Sigmoid colon (tissue), 4 donors: Measurements from ENCODE around the gene LYPD8.

Experiments
- EP300 ChIP-seq, 4 donors: sonication (generic); formaldehyde crosslinking; IDR thresholded peaks; one replicate each; pipeline ENCODE4 v1.6.1; 2017; ENCODE audit warnings: antibody characterized with exemption in 4 of 4
- POLR2A ChIP-seq, 2 donors: fragments of 450-650 bp; IDR thresholded peaks; one replicate each; pipeline ENCODE4 v1.6.1; 2016; ENCODE audit warnings: antibody characterized with exemption in 2 of 2, mild to moderate bottlenecking in 2 of 2, moderate library complexity in 2 of 2
- POLR2AphosphoS5 ChIP-seq, 4 donors: sonication (generic); formaldehyde crosslinking; IDR thresholded peaks; one replicate each; pipeline ENCODE4 v1.6.1; 2017; ENCODE audit warnings: antibody characterized with exemption in 4 of 4
- TF ChIP-seq, protein P1 (sequence below), 4 experiments: fragments of 450-650 bp in 3 of 4; fragments of 200-600 bp in 1 of 4; IDR thresholded peaks; one replicate each; pipeline ENCODE4 v1.5.1; 2016 to 2019; ENCODE audit warnings: antibody characterized with exemption in 4 of 4, mild to moderate bottlenecking in 3 of 4, moderate library complexity in 2 of 4

DNA sequence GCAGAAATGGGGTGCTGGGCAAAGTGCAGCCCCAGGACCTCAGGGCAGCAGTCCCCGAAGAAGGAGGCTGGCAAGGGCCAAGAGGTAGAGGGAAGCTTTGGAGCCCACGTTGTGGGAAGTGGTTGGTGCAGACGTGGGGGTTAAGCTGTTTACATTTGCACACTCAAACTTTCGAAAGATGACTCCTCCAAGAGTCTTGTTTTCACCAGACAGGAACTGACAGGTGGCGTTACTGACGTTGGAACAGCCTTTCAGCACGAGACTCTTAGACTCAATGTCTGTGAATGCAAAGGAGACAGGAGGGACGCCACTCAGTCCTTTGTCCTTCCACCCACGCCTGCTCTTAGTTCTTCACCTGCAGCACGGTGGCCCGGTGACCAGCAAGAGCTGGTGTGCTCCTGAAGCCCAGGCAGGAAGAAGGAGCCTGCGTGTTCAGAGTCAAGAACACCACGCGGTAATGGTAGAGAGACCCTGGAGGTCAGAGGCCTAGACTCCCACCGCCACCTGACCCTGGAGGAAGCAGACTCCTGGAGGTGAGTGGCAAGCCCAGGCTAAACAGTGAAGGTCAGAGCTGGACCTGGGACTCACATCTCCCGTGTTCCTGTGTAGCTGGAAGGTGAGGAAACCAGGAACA lies 15.9 kb downstream of the LYPD8 start:
- TF ChIP-seq, protein P1, sequence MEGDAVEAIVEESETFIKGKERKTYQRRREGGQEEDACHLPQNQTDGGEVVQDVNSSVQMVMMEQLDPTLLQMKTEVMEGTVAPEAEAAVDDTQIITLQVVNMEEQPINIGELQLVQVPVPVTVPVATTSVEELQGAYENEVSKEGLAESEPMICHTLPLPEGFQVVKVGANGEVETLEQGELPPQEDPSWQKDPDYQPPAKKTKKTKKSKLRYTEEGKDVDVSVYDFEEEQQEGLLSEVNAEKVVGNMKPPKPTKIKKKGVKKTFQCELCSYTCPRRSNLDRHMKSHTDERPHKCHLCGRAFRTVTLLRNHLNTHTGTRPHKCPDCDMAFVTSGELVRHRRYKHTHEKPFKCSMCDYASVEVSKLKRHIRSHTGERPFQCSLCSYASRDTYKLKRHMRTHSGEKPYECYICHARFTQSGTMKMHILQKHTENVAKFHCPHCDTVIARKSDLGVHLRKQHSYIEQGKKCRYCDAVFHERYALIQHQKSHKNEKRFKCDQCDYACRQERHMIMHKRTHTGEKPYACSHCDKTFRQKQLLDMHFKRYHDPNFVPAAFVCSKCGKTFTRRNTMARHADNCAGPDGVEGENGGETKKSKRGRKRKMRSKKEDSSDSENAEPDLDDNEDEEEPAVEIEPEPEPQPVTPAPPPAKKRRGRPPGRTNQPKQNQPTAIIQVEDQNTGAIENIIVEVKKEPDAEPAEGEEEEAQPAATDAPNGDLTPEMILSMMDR (IDR thresholded peaks at IDR 0.05) = no peak
- TF ChIP-seq POLR2A (IDR thresholded peaks at IDR 0.05) = no peak
- no peak for TF ChIP-seq EP300 (IDR thresholded peaks at IDR 0.05)
- no peak for TF ChIP-seq POLR2AphosphoS5 (IDR thresholded peaks at IDR 0.05)
